Measurements from ENCODE around the gene CEP152. TPM values are rescaled to one million over a fixed set of nuclear protein-coding genes. Genes with fewer than 3 reads are reported as not detected.

CEP152 gene
- total and polyA plus RNA-seq, 2 donors (not counting 1 experiment from before 2014, with no cell fraction given) = 1.5 to 18.0 TPM

DNA sequence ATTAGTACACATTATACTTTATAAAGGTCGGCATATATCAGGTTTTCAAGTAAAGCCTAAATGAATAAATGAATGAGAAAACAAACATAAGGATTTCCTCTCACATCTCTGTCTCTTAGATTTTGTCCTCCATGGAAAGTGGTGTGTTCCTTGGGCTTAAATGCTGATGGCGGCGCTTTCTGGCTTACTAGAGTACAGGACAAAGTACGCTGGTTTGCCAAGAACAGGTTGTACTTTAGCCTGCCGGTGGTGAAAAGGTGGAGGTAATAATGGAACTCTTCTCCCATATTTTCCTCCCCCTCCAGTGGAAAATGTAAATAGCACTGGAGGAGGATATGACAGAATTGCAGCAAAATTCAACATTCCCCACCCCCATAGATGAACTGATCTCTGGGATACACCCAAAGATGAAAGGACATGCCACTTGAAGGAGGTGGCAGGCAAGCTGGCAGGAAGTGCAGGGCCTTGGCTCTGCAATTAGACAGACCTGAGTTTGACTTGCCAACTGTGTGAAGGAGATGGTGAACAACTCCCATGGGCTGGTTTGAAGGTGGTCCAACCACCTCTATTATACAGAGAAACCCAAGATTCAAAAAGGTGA lies 29.3 kb downstream of the CEP152 start:
- Histone ChIP-seq H3K27me3 (replicated peaks in 1 of 4; ENCODE audit: control extremely low read depth in 1 of 4, control insufficient read depth in 3 of 4, insufficient read depth in 4 of 4, low read length in 3 of 4) (no peaks in the 10 kb centered on the region), H3K9me3 (ENCODE audit: control extremely low read depth in 1 of 3, control insufficient read depth in 2 of 3, insufficient read depth in 1 of 3, low read length in 2 of 3) (no peaks in the 10 kb centered on the region), H4K20me1 (ENCODE audit: control insufficient read depth, insufficient read depth, low read length, poor library complexity, severe bottlenecking) (no peaks in the 10 kb centered on the region), H3K27ac (ENCODE audit: low read length in 2 of 2) (no peak overlapping the region), H3K4me2 (replicated peaks; ENCODE audit: low read depth, low read length, poor library complexity, severe bottlenecking) (no peak overlapping the region), H3K79me2 (ENCODE audit: control insufficient read depth, insufficient read depth, low read length) (no peaks in the 10 kb centered on the region), H3K4me3 (ENCODE audit: control extremely low read depth in 1 of 5, extremely low read depth in 1 of 5, insufficient read depth in 1 of 5, low read depth in 2 of 5, low read length in 4 of 5) (no peak overlapping the region), H2AFZ (ENCODE audit: insufficient read depth, low read depth, low read length, poor library complexity, severe bottlenecking) (no peak overlapping the region), H3K9ac (ENCODE audit: low read length) (no peak overlapping the region), H3K4me1 (ENCODE audit: control insufficient read depth in 2 of 2, insufficient read depth in 2 of 2, low read length in 2 of 2) (no peaks in the 10 kb centered on the region), H3K36me3 (replicated peaks in 1 of 2; ENCODE audit: control extremely low read depth in 1 of 2, control insufficient read depth in 1 of 2, extremely low read depth in 1 of 2, insufficient read depth in 2 of 2, low read length in 1 of 2) (peaks cover 0 to 20% of the 10 kb centered on the region in 2 experiments)
- H3K27ac Mint-ChIP-seq = no peak overlapping the region
- no peak for DNase-seq
- intact Hi-C loops (cut with micrococcal nuclease) = no loop called here
- no peaks in the 10 kb centered on the region for H3K27me3 Mint-ChIP-seq
- ChIA-PET POLR2A (no interaction called here), CTCF (no interaction called here)
- 100% methylated on average over 2 of the region's 5 CpGs for whole genome bisulfite sequencing (ENCODE audit: insufficient coverage)
- H3K4me1 Mint-ChIP-seq = no peaks in the 10 kb centered on the region
- TF ChIP-seq CTCF (IDR thresholded peaks at IDR 0.05) (no peak), EZH2 (IDR thresholded peaks at IDR 0.05; ENCODE audit: borderline replicate concordance, insufficient read depth, low read depth, low read length, poor library complexity, severe bottlenecking) (no peak)
- no peaks in the 10 kb centered on the region for H3K9me3 Mint-ChIP-seq (ENCODE audit: insufficient read depth)
- no peak for ATAC-seq (ENCODE audit: low read depth)
- H3K4me3 Mint-ChIP-seq = no peak overlapping the region

DNA sequence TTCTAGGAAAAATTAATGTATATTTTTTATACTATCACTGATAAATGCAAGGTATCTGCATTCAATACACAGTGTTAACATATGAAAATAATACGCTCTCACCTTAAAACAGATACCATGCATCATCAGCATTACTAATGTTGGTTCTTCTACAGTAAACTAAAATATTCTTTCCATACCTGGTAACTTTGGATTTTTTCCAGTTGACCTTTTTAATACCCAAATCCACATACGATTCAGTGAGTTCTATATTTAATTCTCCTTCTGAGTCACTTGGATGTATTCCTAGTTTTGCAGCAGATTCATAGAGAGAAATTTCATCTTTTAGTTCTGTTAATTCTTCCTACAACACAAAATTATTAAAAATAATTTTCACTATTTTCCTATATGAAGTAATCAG lies 29.9 kb downstream of the CEP152 start:
- Histone ChIP-seq H3K4me3 (ENCODE audit: control extremely low read depth in 1 of 5, extremely low read depth in 1 of 5, insufficient read depth in 1 of 5, low read depth in 2 of 5, low read length in 4 of 5) (no peak overlapping the region), H3K9ac (ENCODE audit: low read length) (no peak overlapping the region), H3K36me3 (replicated peaks in 1 of 2; ENCODE audit: control extremely low read depth in 1 of 2, control insufficient read depth in 1 of 2, extremely low read depth in 1 of 2, insufficient read depth in 2 of 2, low read length in 1 of 2) (peaks cover 0 to 17% of the 10 kb centered on the region in 2 experiments), H3K4me1 (ENCODE audit: control insufficient read depth in 2 of 2, insufficient read depth in 2 of 2, low read length in 2 of 2) (no peaks in the 10 kb centered on the region), H2AFZ (ENCODE audit: insufficient read depth, low read depth, low read length, poor library complexity, severe bottlenecking) (no peak overlapping the region), H3K27me3 (replicated peaks in 1 of 4; ENCODE audit: control extremely low read depth in 1 of 4, control insufficient read depth in 3 of 4, insufficient read depth in 4 of 4, low read length in 3 of 4) (no peaks in the 10 kb centered on the region), H3K4me2 (replicated peaks; ENCODE audit: low read depth, low read length, poor library complexity, severe bottlenecking) (no peak overlapping the region), H3K79me2 (ENCODE audit: control insufficient read depth, insufficient read depth, low read length) (no peaks in the 10 kb centered on the region), H3K9me3 (ENCODE audit: control extremely low read depth in 1 of 3, control insufficient read depth in 2 of 3, insufficient read depth in 1 of 3, low read length in 2 of 3) (no peaks in the 10 kb centered on the region), H3K27ac (ENCODE audit: low read length in 2 of 2) (no peak overlapping the region), H4K20me1 (ENCODE audit: control insufficient read depth, insufficient read depth, low read length, poor library complexity, severe bottlenecking) (no peaks in the 10 kb centered on the region)
- Mint-ChIP-seq H3K9me3 (ENCODE audit: insufficient read depth) (no peaks in the 10 kb centered on the region), H3K27me3 (no peaks in the 10 kb centered on the region), H3K4me1 (no peaks in the 10 kb centered on the region), H3K27ac (no peak overlapping the region), H3K4me3 (no peak overlapping the region)
- intact Hi-C loops (cut with micrococcal nuclease) = no loop called here
- POLR2A ChIA-PET = no interaction called here
- WGBS (ENCODE audit: insufficient coverage) = no CpG with 5 or more reads among the region's 2 CpGs
- no peak for TF ChIP-seq EZH2 (IDR thresholded peaks at IDR 0.05; ENCODE audit: borderline replicate concordance, insufficient read depth, low read depth, low read length, poor library complexity, severe bottlenecking)
- TF ChIP-seq CTCF (IDR thresholded peaks at IDR 0.05) = no peak
- no peak for ATAC-seq (ENCODE audit: low read depth)
- CTCF ChIA-PET = no interaction called here
- DNase-seq = no peak

All from B cell (primary cell).